ENCODE data around the gene LRIT2. TPM values are rescaled to one million over a fixed set of nuclear protein-coding genes. Genes with fewer than 3 reads are reported as not detected.

LRIT2 gene
- total RNA-seq, 1 donor from 2014 or later = not detected

DNA sequence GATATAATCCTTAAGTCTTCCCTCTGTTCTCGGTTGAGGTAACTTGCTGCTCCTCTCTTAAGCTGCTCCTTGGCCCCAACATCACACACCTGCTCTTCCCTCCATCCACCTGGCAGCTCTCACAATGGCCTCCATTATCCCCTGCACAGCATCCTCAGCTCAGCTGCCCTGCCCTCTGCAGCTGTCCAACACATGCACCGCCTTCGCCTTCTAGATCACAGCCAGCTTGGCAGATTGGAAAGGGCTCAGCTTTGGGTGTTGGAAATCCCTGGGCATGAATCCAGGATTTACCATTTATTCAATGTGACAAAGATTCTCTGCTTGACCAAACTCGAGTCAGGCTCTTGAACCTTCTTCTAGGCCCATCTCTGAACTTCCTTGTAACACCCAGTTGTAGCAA, 40.1 kb upstream of the LRIT2 start:
- TF ChIP-seq, protein P1, sequence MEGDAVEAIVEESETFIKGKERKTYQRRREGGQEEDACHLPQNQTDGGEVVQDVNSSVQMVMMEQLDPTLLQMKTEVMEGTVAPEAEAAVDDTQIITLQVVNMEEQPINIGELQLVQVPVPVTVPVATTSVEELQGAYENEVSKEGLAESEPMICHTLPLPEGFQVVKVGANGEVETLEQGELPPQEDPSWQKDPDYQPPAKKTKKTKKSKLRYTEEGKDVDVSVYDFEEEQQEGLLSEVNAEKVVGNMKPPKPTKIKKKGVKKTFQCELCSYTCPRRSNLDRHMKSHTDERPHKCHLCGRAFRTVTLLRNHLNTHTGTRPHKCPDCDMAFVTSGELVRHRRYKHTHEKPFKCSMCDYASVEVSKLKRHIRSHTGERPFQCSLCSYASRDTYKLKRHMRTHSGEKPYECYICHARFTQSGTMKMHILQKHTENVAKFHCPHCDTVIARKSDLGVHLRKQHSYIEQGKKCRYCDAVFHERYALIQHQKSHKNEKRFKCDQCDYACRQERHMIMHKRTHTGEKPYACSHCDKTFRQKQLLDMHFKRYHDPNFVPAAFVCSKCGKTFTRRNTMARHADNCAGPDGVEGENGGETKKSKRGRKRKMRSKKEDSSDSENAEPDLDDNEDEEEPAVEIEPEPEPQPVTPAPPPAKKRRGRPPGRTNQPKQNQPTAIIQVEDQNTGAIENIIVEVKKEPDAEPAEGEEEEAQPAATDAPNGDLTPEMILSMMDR (IDR thresholded peaks at IDR 0.05; ENCODE audit: unreplicated experiment) = no peak
- peaks cover 68% of the 10 kb centered on the region for H3K27me3 Mint-ChIP-seq (ENCODE audit: low read depth)
- H3K9me3 Mint-ChIP-seq = no peaks in the 10 kb centered on the region
- H3K27ac Mint-ChIP-seq = no peak overlapping the region
- H3K4me3 Mint-ChIP-seq = no peak overlapping the region
- no peaks in the 10 kb centered on the region for H3K36me3 Mint-ChIP-seq
- no peaks in the 10 kb centered on the region for H3K4me1 Mint-ChIP-seq
- DNase-seq (ENCODE audit: low spot score in 2 of 2, unreplicated experiment in 2 of 2) = no peak

DNA sequence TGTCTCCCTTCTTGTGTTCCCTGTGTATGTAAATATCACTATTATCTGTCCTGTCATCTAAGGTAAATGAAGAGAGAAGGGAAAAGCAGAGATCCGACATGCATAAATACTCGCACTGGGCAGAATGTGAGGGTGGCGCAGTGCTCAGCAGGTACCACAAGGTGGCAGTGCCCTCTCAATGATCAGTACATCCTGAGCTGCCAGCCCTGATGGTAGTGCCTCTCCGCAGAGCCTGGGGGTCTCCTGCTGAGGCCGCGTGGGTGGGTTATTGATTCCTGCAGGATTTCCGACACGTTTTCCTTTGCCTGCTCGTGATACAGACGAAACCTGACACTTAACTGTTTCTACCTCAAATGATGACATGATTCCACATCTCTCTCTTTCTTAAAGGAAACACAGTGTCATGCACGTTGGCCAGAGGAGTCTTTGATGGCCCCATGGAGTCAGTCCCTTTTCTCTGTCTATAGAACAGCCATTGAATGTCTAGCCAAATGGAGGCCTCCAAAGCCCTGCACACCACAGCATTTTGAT, 39.3 kb upstream of the LRIT2 start:
- TF ChIP-seq, protein P1 (IDR thresholded peaks at IDR 0.05; ENCODE audit: unreplicated experiment) = peak; percentile 81
- DNase-seq (ENCODE audit: low spot score in 2 of 2, unreplicated experiment in 2 of 2) = peak; percentile 43 to 76

DNA sequence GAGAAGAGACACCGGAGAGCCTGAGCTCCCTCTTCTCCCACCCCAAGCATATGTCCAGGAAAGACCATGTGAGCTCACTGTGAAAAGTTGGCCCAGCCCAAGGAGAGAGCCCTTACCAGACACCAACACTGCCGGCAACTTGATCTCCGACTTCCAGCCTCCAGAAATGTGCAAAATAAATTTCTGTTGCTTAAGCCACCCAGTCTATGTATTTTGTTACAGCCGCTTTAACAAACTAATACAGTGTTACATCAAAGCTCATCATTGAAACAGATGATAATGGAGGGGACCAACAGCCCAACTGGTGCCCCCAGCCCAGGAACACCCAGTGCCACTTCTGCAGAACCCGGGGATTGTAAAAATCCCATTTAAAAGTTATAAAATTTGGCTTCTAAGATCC, 38.4 kb upstream of the LRIT2 start:
- Mint-ChIP-seq H3K4me1 (no peaks in the 10 kb centered on the region), H3K36me3 (no peaks in the 10 kb centered on the region), H3K4me3 (no peak overlapping the region), H3K27ac (no peak overlapping the region), H3K27me3 (ENCODE audit: low read depth) (peaks cover 55% of the 10 kb centered on the region), H3K9me3 (no peaks in the 10 kb centered on the region)
- TF ChIP-seq, protein P1 (IDR thresholded peaks at IDR 0.05; ENCODE audit: unreplicated experiment) = no peak
- no peak for DNase-seq (ENCODE audit: low spot score in 2 of 2, unreplicated experiment in 2 of 2)

More for the DNA sequence above, 39.3 kb upstream of the LRIT2 start:
- H3K9me3 Mint-ChIP-seq = no peaks in the 10 kb centered on the region
- H3K36me3 Mint-ChIP-seq = no peaks in the 10 kb centered on the region
- H3K27me3 Mint-ChIP-seq (ENCODE audit: low read depth) = peaks cover 63% of the 10 kb centered on the region
- no peak overlapping the region for H3K4me3 Mint-ChIP-seq
- H3K27ac Mint-ChIP-seq = no peak overlapping the region
- no peaks in the 10 kb centered on the region for H3K4me1 Mint-ChIP-seq

DNA sequence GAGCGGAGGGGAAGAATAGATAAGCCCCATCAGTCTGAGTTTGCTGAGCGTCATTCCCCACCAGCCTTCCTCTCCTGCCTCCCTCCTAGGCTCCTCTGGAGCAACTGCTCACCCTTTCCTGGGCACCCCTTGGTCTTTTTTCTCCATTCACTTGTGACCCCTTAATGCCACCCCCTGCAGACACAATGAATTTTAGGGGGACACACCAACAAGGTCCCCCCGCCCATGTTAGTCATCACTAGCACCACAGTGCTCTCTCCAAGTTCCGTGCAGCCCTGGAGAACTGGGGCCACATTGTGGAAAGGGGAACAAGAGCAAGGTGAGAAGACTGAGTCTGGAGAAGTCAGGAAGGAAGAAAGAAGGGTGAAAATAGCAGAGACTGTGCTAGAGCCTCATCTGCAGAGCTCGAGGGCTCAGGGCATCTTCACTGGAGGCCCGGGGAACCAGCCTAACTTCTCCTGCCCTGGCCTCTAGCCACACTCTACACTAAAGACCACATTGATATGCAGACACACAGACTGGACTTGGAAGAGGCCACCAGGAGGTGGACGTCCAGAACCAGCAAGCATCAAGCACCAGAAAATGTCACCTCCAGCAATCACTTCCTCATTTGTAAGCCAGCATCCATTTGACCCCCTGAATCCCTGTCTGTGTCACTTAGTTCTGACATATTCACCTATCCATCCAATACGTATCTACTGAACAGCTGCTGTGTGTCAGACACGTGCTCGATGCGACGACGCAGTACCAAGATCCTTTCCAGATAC, 37.0 kb upstream of the LRIT2 start:
- H3K27ac Mint-ChIP-seq = no peak overlapping the region
- peaks cover 44% of the 10 kb centered on the region for H3K27me3 Mint-ChIP-seq (ENCODE audit: low read depth)
- TF ChIP-seq, protein P1 (IDR thresholded peaks at IDR 0.05; ENCODE audit: unreplicated experiment) = no peak
- no peaks in the 10 kb centered on the region for H3K36me3 Mint-ChIP-seq
- no peak overlapping the region for H3K4me3 Mint-ChIP-seq
- no peaks in the 10 kb centered on the region for H3K4me1 Mint-ChIP-seq
- DNase-seq (ENCODE audit: low spot score in 2 of 2, unreplicated experiment in 2 of 2) = no peak
- no peaks in the 10 kb centered on the region for H3K9me3 Mint-ChIP-seq

DNA sequence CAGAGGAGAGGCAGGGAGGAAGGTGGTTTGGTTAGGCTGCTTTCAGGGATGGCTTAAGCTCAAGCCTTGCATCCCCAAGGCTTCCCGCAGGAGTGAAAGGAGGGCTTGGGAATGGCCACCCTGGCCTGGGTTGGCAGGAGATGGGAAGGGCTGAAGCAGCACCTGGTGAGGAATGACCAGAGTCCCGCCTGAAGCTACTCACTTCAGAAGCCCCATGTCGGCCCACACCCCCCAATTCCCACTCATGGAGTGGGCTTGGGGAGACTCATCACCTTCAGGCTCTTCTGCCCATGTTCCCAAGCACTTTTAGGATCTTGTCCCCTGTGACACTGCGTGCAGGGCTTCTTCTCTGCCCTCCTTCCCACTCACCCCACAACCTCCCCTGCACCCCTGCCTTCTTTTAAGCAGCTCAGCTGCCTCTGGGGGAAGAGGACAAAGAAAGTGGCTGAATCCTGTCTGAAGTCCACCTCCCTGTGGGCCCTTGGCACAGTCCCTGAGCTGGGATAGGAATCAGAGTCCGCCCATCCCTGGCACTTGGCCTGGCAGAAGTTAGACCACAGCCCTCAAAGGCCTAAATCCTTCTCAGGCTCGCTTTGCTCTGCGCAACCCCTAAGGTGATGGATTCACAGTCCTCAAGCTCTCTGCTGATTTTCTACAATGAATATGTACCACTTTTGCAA, 36.0 kb upstream of the LRIT2 start:
- Mint-ChIP-seq H3K4me3 (no peak overlapping the region), H3K9me3 (no peaks in the 10 kb centered on the region), H3K4me1 (no peaks in the 10 kb centered on the region), H3K36me3 (no peaks in the 10 kb centered on the region), H3K27me3 (ENCODE audit: low read depth) (peaks cover 49% of the 10 kb centered on the region), H3K27ac (no peak overlapping the region)
- TF ChIP-seq, protein P1 (IDR thresholded peaks at IDR 0.05; ENCODE audit: unreplicated experiment) = no peak
- no peak for DNase-seq (ENCODE audit: low spot score in 2 of 2, unreplicated experiment in 2 of 2)
